GM18526 (cell line): ENCODE measurements around the gene F7.

Source experiments
- POLR2A ChIP-seq: IDR thresholded peaks from 3 replicates; pipeline ENCODE4 v1.6.1; 2011; ENCODE audit not compliant: insufficient read length; ENCODE audit errors: extremely low read depth

Gene F7

DNA sequence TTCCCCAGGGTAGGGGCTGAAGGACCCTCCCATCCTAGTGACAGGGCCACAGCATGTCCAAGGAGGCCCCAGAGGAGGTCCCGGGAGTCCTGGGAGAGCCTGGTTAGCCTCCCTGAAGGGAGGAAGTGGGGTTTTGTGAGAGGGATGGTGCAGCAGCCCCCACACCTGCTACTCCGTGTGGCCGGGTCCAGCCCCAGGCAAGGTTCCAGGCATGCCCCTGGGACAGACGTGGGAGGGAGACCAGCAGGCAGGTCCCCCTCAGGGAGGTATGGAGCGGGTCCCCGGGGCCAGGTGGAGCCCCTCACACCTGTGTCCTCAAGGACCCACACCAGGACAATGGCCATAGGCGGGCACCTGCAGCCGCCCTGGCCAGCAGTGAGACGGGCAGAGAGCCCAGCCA, 1.9 kb upstream of the F7 start:
- TF ChIP-seq POLR2A, result no peak

DNA sequence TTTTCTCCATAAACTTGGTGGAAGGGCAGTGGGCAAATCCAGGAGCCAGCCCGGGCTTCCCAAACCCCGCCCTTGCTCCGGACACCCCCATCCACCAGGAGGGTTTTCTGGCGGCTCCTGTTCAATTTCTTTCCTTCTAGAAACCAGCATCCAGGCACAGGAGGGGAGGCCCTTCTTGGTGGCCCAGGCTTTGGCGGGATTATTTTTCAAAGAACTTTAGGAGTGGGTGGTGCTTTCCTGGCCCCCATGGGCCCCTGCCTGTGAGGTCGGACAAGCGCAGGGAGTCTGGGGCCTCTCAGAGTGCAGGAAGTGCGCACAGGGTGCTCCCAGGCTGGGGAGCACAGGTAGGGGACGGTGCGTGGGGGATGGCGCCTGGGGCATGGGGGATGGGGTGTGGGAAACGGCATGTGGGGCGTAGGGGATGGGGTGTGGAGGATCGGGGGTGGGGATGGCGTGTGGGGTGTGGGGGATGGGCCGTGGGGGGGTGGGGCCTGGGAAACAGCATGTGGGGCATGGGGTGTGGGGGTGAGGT, 396 bp downstream of the F7 start:
- no peak for TF ChIP-seq POLR2A

DNA sequence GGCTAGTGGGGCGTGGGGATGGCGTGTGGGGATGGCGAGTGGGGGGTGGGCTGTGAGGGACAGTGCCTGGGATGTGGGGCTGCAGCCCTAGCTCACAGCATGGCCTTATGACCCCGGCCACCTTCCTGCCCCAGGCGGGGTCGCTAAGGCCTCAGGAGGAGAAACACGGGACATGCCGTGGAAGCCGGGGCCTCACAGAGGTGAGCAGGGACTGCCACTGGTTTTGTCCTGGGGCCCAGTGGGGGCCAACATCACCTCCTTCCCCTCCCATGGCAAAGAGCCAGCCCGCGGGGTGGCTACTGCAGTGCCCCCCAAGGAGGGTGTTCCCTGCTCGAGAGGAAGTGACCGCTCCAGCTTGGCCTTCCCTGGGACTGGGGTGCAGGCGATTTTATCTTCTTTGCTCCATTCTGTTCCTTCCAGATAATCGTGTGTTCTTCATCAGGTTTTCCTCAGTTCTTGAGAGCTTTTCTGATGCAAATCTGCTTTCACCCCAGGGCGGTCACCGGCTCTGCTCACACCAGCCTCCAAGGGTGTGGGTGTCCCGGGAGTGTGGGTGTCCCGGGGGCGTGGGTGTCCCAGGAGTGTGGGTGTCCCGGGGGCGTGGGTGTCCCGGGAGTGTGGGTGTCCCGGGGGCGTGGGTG, 1.2 kb downstream of the F7 start:
- TF ChIP-seq POLR2A, result no peak

DNA sequence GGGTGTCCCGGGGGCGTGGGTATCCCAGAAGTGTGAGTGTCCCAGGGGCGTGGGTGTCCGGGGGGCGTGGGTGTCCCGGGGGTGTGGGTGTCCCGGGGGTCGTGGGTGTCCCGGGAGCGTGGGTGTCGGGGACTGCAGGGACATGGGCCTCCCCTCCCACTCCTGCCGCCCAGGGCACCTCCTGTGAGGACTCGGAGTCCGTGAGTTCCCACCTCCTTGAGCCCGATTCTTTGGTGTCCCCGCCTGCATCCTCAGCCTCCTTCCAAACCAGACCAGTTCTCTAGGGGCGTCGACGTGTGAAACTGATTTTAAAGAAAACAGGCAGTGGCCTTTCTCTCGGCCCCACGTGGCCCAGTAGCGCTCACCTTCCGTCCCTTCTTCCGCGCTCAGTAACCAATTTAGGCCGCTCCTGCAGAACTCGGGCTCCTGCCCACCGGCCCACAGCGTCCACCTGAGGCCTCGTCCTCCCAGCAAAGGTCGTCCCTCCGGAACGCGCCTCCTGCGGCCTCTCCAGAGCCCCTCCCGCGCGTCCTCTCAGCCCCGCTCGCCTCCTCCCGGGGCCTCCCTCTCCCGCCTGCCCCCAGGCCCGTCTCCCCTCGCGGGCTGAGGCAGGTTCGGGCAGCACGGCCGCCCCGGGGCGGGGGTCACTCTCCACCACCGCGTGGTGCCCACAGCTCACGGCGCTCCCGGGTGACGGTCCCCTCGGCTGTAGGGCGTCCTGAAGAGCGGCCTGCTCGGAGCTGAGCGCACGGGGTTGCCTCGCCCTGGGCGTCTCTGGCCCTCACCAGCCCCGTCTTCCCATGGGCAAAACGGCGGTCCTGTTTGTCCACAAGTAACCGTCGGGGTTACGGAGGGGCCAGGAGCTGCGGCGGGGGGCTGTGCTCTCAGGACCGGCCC, 3.8 kb downstream of the F7 start:
- no peak for TF ChIP-seq POLR2A

DNA sequence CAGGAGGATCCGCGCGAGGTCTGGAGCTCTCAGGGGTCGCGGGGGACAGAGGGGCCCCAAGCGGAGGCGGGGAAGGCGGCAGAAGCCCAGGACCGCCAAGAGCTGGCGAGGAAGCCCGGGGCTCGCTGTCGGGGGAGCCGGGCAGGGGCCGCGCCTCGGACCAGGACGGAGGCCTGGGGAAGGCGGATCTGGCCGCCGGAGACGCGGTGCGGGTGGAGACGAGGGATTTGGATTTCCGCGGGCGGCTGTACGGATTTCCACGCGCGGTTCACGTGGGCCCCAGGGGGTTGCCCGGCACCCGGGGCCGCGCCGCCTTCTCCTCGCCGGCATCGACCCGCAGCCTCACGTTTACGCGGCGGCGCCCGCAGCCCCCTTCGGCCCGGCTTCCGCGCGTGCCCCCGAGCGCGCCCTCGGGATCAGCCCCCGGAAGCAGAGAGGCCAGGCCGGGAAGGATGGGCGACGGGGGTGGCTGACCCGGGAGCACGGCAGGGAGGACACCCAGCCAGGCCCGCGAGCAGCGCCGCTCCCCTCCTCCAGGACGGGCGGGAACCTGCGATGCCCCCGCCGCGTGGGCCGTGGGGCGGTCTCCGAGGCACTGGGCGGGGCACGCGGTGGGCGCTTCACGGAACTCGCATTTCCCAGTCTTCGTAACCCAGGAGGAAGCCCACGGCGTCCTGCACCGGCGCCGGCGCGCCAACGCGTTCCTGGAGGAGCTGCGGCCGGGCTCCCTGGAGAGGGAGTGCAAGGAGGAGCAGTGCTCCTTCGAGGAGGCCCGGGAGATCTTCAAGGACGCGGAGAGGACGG, 4.7 kb downstream of the F7 start:
- no peak for TF ChIP-seq POLR2A

DNA sequence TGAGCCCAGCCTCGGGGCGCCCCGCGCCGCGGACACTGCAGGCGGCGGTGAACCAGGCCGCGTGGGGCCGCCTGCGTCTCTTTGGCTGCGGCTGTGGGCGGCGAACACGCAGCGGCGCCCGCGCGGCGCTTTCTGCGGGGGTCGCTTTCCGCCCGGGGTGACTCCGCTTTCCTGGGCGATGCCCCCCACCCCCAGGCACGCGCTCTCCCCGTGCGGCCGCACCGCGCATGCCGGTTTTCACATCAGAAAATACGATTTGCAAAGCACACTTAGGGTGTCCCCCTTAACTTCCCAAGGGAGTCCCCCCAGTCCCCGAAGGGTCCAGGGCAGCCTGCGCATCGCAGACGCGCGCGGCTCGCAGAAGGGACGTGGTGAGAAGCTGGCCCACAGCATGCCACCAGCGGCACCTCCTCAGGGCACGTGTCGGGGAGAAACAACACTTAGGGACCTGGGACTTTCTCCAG, 5.3 kb downstream of the F7 start:
- no peak for TF ChIP-seq POLR2A

DNA sequence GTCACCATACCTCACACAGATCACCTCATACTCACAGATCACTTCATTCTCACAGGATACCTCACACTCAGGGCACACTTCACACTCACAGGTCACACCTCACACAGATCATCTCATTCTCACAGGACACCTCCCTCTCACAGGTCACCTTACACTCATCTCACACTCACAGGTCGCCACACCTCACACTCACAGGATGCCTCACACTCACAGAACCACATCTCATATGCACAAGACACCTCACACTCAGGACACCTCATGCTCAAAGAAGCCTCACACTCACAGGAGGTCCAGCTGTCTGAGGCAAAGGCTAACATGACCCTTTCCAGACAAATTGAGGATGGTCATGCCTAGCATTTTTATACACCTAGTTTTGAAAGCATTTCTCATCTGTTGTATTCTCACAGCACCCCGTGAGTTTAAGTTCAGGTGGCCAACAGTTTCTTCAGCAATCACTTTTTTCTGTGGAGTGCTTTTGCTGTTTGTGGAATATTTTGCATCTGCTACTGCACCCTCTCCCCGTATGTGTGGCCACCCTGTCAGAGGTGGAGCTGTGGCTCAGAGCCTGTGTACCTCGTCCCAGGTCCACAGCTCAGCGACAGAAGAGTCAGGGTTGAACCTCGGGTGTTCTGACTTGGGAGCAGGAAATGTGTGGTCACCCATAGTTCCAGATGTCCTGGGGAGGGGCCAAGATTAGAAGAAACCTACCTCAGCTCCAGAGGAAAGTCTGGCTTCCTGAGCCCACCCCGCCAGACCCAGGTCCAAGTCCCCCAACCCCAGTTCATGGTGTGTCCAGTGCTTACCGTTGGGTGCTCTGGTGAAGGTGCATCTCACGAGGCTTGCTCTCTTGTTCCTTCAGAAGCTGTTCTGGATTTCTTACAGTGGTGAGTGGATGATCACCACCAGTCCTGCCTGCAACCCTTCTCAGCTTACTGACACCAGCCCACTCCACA, 7.6 kb downstream of the F7 start:
- no peak for TF ChIP-seq POLR2A

DNA sequence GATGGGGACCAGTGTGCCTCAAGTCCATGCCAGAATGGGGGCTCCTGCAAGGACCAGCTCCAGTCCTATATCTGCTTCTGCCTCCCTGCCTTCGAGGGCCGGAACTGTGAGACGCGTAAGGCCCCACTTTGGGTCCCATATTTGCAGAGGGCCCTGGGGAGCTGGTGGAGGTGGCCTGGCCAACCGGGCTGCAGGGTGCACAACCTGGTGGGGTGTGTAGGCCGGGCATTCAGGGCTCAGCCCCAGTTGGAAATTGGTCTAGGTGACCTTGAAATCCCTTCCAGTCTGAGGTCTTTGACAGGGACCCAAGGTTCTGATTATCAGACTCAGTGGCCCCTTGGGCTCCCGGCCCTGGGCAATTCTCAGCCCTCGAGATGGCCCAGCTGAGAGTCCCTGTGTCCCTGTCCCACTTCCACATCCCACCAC, 8.3 kb downstream of the F7 start:
- TF ChIP-seq POLR2A, result no peak

DNA sequence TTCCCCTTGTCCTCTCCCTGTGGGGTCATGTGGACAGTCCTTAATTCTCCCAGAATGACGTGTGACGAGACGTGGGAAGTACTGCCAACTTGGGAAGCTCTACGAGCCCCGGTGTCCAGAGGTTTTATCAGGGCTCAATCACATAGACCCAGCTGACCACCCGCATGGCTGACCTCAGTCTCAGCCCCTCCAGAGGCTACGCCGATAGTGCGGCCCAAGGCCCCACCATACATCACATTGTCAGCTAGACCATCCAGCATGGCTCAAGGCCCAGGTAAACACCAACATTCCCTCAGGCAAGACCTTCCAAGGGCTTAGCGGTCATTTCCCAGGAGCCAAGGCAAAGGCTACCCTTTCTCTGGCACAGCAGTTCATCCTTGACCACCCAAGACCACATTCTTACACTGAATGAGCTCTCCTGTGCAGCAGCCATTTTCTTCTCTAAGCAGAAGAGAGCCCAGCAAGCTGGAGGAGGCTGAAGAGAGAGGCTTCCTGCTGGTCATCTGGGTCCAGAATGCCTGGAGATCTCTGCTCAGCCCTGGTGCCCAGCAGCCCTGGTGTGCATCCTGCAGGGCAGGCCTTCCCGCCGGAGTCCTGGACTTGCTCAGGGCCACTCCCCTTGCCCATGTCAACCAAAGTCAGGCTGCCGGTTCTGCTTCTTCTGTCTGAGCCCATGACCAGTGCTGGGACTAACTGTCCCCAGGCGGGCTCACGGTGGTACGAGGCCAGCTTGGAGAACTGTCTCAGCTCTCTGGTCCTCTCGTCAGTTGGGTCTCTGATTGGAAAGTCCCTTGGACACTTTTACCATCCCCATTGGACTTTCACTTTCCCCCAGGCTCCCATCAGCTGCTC, 9.1 kb downstream of the F7 start:
- TF ChIP-seq POLR2A, result no peak

DNA sequence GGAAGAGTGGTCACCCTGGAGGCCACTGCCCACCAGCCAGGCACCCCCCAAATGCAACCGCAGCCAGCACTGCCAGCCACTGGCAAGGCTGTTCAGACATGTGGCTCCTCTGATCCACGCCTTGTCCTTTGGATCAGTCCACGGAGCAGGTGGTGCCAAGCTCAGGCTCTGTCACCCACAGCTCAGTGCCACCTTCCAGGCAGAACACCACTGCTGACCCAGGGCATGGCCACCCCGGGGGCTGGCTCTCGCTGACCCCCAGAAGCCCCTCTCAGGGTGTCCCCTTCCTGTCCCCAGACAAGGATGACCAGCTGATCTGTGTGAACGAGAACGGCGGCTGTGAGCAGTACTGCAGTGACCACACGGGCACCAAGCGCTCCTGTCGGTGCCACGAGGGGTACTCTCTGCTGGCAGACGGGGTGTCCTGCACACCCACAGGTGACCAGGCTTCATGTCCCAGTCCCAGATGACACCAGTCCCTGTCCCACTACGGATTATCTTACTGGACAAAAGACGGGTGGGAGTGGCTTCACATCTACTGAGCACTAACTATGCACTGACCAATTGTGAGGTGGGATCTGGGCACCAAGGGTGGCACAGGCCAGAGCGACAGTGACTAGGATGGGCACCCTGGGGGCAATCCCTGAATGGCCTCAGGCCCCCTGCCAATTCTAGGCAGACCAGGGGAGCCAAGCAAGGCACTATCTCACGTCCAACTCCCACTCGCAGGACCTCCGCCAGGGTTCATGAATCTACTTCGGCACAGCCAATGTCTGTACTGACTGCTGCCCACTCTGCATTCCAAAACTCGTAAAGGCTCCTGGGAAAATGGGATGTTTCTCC, 10.0 kb downstream of the F7 start:
- TF ChIP-seq POLR2A, result no peak

DNA sequence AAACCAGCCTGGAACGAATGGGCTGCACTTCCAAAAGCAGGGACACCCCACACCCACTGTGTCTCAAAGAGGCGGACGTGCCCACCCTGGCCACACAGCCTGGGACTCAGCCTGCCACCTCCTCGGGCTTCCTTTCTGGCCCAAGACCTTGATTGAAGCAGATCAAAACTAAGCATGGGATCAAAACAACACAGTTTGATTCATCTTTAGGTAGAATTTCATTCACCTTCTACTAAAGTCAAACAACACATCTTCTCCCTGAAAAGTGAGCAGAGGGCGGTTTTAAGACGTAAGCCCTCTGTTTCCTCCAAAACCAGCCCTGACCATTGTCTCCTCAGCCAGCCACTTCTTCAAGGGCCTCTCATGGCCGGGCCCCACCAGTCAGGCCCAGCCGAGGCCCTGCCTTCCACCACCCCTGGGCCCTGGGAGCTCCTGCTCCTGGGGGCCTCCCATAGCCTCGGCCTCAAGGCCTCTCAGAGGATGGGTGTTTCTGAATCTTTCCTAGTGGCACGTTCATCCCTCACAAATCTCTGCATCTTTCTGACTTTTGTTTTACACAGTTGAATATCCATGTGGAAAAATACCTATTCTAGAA, 10.7 kb downstream of the F7 start:
- no peak for TF ChIP-seq POLR2A

DNA sequence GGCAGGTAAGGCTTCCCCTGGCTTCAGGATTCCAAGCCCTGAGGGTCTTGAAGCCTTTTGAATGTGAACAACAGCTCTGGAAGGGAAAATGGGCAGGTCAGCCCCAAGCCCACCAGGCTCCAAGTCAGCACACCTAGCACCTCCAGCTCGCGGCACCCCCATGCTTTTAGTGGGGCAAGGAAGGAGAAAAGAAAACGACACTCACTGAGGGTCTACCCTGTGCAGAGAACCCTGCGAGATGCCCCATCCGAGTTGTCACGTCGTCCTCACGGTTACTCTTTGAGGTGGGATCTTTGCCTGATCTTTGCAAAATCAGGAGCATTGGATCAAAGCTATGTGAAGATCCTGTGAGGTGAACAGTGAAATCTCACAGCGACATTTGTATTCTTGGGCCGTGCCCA, 11.3 kb downstream of the F7 start:
- no peak for TF ChIP-seq POLR2A
